MCF 10A (cell line): Measurements from ENCODE around the gene TDRD6. TPM values are rescaled to one million over a fixed set of nuclear protein-coding genes. Genes with fewer than 3 reads are reported as not detected.
A peak's percentile ranks its signal among the peaks of the same experiment; 100 is the strongest.

Source experiments
- BruUV-seq: library from RNA; stranded (reverse); fragments of 400-500 nt; replicated peaks from 2 replicates; lab custom pipeline; 2021; lab: Mats Ljungman, UMichigan
- CTCF ChIA-PET: fragments of 300-600 bp; sonication (Branson Sonifier 250); formaldehyde crosslinking; extraction: SDS; loops from one replicate; lab custom pipeline; 2021; ENCODE audit warnings: antibody characterized with exemption, inconsistent platforms; lab: Yijun Ruan, JAX
- POLR2A ChIA-PET: fragments of 300-600, 350-650 bp; sonication (Branson Sonifier 250); formaldehyde crosslinking; extraction: SDS; loops from one replicate; lab custom pipeline; 2020; ENCODE audit warnings: antibody characterized with exemption, inconsistent platforms; lab: Yijun Ruan, JAX
- DNase-seq: peaks from one replicate; pipeline ENCODE4 v3.0.0-alpha.2; 2018; ENCODE audit not compliant: unreplicated experiment
- H3K27ac Mint-ChIP-seq: one replicate; pipeline ENCODE4 v1.8.0; 2022; ENCODE audit warnings: mild to moderate bottlenecking, low read depth, mixed read lengths; ENCODE audit not compliant: unreplicated experiment
- H3K27me3 Mint-ChIP-seq: one replicate; pipeline ENCODE4 v1.8.0; 2022; ENCODE audit warnings: mixed read lengths; ENCODE audit not compliant: insufficient read depth, unreplicated experiment
- H3K36me3 Mint-ChIP-seq: one replicate; pipeline ENCODE4 v1.8.0; 2022; ENCODE audit warnings: mild to moderate bottlenecking, moderate library complexity, mixed read lengths; ENCODE audit not compliant: insufficient read depth, unreplicated experiment
- H3K4me1 Mint-ChIP-seq: one replicate; pipeline ENCODE4 v1.8.0; 2022; ENCODE audit warnings: mixed read lengths; ENCODE audit not compliant: insufficient read depth, unreplicated experiment
- H3K4me3 Mint-ChIP-seq: one replicate; pipeline ENCODE4 v1.8.0; 2022; ENCODE audit warnings: mild to moderate bottlenecking, moderate library complexity, mixed read lengths; ENCODE audit not compliant: unreplicated experiment
- H3K9me3 Mint-ChIP-seq: one replicate; pipeline ENCODE4 v1.8.0; 2022; ENCODE audit warnings: mixed read lengths; ENCODE audit not compliant: unreplicated experiment
- intact Hi-C: fragments of 100-400 bp; cut with micrococcal nuclease; formaldehyde crosslinking; loops from 2 replicates; pipeline ENCODE4 v1.14.1; 2022
- total RNA-seq: library from RNA; stranded (reverse); gene quantifications from 2 replicates; pipeline ENCODE4 v1.2.3, GENCODE V29; 2022
- TF ChIP-seq, protein P1 (sequence below): fragments of 200-600 bp; IDR thresholded peaks from one replicate; pipeline ENCODE4 v1.8.0; 2022; ENCODE audit warnings: antibody characterized with exemption, mild to moderate bottlenecking; ENCODE audit not compliant: unreplicated experiment

Gene TDRD6
- total RNA-seq, 1 experiment from 2014 or later: 0.56 TPM

DNA sequence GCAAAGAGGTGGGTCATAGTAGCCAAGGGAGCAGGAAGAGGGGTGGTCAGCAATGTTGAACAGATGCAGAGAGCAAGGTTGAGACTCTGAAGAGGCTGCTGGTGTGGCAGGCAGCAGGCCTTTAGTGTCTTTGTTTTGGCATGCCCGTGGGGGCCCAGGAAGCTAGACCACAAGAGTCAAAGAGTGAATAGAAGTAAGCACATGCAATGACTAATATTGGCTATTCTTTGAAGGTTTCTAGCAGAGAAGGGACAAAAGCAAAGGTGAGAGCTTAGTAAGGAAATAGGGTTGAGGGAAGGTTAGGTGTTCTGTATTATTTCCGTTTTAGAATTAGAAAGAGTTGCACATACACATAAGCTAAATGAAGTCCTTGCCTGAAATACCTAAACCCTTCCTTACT lies 18.8 kb downstream of the TDRD6 start:
- TF ChIP-seq, protein P1, sequence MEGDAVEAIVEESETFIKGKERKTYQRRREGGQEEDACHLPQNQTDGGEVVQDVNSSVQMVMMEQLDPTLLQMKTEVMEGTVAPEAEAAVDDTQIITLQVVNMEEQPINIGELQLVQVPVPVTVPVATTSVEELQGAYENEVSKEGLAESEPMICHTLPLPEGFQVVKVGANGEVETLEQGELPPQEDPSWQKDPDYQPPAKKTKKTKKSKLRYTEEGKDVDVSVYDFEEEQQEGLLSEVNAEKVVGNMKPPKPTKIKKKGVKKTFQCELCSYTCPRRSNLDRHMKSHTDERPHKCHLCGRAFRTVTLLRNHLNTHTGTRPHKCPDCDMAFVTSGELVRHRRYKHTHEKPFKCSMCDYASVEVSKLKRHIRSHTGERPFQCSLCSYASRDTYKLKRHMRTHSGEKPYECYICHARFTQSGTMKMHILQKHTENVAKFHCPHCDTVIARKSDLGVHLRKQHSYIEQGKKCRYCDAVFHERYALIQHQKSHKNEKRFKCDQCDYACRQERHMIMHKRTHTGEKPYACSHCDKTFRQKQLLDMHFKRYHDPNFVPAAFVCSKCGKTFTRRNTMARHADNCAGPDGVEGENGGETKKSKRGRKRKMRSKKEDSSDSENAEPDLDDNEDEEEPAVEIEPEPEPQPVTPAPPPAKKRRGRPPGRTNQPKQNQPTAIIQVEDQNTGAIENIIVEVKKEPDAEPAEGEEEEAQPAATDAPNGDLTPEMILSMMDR: no peak
- Mint-ChIP-seq H3K4me3 (no peak overlapping the region), H3K36me3 (no peaks in the 10 kb centered on the region), H3K4me1 (peaks cover 6% of the 10 kb centered on the region), H3K27me3 (no peaks in the 10 kb centered on the region), H3K9me3 (no peaks in the 10 kb centered on the region), H3K27ac (no peak overlapping the region)
- no peak for DNase-seq
- no TSS peak for BruUV-seq
- ChIA-PET POLR2A (interaction anchor here (0.5 kb wide), 1 partner anchor 74 kb away, joined by 3 read pairs; no protein-coding TSS in a partner anchor), CTCF (interaction anchor here (0.6 to 0.7 kb wide), 3 partner anchors 34 to 435 kb away, joined by 3 read pairs; no protein-coding TSS in a partner anchor)
- intact Hi-C loops: no loop called here

DNA sequence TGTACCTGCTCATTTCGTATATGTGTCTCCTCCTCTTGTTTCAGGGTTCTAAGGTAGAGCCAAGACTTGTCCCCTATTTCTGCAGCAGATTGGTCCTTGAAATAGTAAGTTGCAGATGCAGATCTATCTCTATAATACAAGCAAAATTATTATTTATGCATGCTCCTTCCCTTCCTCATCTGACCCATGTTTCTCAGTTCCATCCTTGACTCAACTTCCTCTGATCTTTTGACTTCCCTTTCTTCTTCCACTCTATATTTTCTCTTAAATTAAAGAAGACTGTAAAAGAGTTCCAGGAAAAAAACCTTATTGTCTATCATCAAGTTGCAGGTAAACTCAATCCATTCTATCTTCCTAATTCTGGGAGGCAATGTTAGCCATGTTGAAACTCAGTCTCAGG lies 23.8 kb downstream of the TDRD6 start:
- no TSS peak for BruUV-seq
- TF ChIP-seq, protein P1: no peak
- no peaks in the 10 kb centered on the region for H3K9me3 Mint-ChIP-seq
- no peak overlapping the region for H3K4me3 Mint-ChIP-seq
- H3K27me3 Mint-ChIP-seq: no peaks in the 10 kb centered on the region
- POLR2A ChIA-PET: no interaction called here
- CTCF ChIA-PET: interaction anchor here (0.6 kb wide), 1 partner anchor 137 kb away, joined by 4 read pairs; no protein-coding TSS in a partner anchor
- intact Hi-C loops: no loop called here
- H3K36me3 Mint-ChIP-seq: no peaks in the 10 kb centered on the region
- DNase-seq: no peak
- peaks cover 6% of the 10 kb centered on the region for H3K4me1 Mint-ChIP-seq
- H3K27ac Mint-ChIP-seq: no peak overlapping the region

DNA sequence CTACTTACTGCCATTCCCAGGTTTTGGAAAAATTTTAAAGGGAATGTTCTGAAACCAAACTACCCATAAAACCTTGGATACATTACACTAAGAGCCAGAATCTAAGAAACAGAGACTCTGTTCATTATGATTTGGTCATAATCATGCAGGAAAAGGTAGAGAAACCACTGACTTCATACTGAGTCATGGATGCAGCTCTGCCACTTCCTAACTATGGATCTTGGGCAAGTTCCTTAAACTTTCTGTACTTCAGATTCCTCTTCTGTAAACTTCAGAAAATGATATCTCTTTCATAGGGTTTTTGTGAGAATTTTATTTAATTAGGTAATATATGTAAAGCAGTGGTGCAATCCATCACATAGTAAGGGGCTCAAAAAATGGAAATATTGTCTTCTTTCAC lies 27.5 kb downstream of the TDRD6 start:
- ChIA-PET POLR2A (no interaction called here), CTCF (no interaction called here)
- BruUV-seq: no TSS peak
- no peaks in the 10 kb centered on the region for H3K27me3 Mint-ChIP-seq
- H3K9me3 Mint-ChIP-seq: no peaks in the 10 kb centered on the region
- H3K4me1 Mint-ChIP-seq: peaks cover 14% of the 10 kb centered on the region
- H3K4me3 Mint-ChIP-seq: no peak overlapping the region
- H3K36me3 Mint-ChIP-seq: no peaks in the 10 kb centered on the region
- H3K27ac Mint-ChIP-seq: no peak overlapping the region
- TF ChIP-seq, protein P1: no peak
- intact Hi-C loops: loop anchor here (5.0 kb wide), 1 partner anchor 332 kb away; no protein-coding TSS in a partner anchor
- peak; percentile 40 for DNase-seq

DNA sequence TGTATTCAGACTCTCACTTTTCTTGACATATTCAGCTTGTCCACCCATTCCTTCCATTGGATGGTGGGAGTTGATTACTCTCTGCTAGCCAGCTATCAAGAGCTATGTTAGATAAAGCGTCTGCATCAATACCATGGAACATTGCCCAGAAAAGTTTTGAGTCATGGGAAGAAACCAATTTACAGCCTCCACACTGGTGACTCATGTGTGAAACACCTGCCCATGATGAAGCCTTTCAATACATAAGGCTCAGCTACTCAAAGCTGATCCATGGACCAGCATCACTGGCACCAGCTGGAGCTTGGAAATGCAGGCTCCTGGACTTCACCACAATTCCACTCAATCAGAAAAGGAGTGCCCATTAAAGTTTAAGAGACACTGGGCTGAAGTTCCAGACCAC lies 31.4 kb downstream of the TDRD6 start:
- Mint-ChIP-seq H3K4me1 (peaks cover 14% of the 10 kb centered on the region), H3K27ac (no peak overlapping the region), H3K4me3 (no peak overlapping the region), H3K27me3 (peaks cover 9% of the 10 kb centered on the region), H3K9me3 (no peaks in the 10 kb centered on the region), H3K36me3 (no peaks in the 10 kb centered on the region)
- POLR2A ChIA-PET: interaction anchor here (1.3 kb wide), 1 partner anchor 66 kb away, joined by 4 read pairs; the partner anchor contains the start of genes CYP39A1 and SLC25A27
- intact Hi-C loops: loop anchor here (5.0 kb wide), 1 partner anchor 328 kb away; no protein-coding TSS in a partner anchor
- peak; percentile 89 for DNase-seq
- TF ChIP-seq, protein P1: no peak
- CTCF ChIA-PET: interaction anchor here (0.6 to 1.4 kb wide), 6 partner anchors 10 to 337 kb away, joined by 3 read pairs; no protein-coding TSS in a partner anchor
- no TSS peak for BruUV-seq
